Fibroblast of skin of back (primary cell): ENCODE data around the gene IFI16.

ENCODE experiments used
- DNase-seq: peaks from one replicate; pipeline ENCODE4 v3.0.0-alpha.2; 2013

Gene IFI16

GRCh38 chr1:159066108-159066507 lies 56.4 kb downstream of the IFI16 start:
- DNase-seq: no peak

GRCh38 chr1:159067699-159068621 lies 58.3 kb downstream of the IFI16 start:
- DNase-seq: no peak

GRCh38 chr1:159068886-159069285 lies 59.2 kb downstream of the IFI16 start:
- peak; percentile 48 for DNase-seq

GRCh38 chr1:159071970-159072582 lies 62.4 kb downstream of the IFI16 start:
- DNase-seq: peak; percentile 68

- DNase-seq: peak; percentile 47
Measured at GRCh38 chr1:159076438-159077119, 66.9 kb downstream of the IFI16 start, which contains the start of gene AIM2. AIM2 (minus strand) TSS chr1:159076766; CDS start chr1:159073499, 3,267 bp downstream.

GRCh38 chr1:159077120-159077961 lies 67.6 kb downstream of the IFI16 start:
- no peak for DNase-seq

- no peak for DNase-seq
Measured at GRCh38 chr1:159079525-159079924, 69.8 kb downstream of the IFI16 start.

GRCh38 chr1:159081626-159082025 lies 71.9 kb downstream of the IFI16 start:
- no peak for DNase-seq

- DNase-seq: no peak
Measured at GRCh38 chr1:159083013-159083412, 73.3 kb downstream of the IFI16 start.

- DNase-seq: no peak
Measured at GRCh38 chr1:159084152-159084551, 74.4 kb downstream of the IFI16 start.

GRCh38 chr1:159084867-159085266 lies 75.2 kb downstream of the IFI16 start:
- DNase-seq: no peak

GRCh38 chr1:159088050-159088449 lies 78.3 kb downstream of the IFI16 start:
- DNase-seq: peak; percentile 91

GRCh38 chr1:159088546-159089183 lies 79.0 kb downstream of the IFI16 start:
- DNase-seq: no peak

GRCh38 chr1:159089184-159089791 lies 79.6 kb downstream of the IFI16 start:
- DNase-seq: no peak

GRCh38 chr1:159090286-159091179 lies 80.8 kb downstream of the IFI16 start:
- DNase-seq: peak; percentile 59

GRCh38 chr1:159091180-159091560 lies 81.5 kb downstream of the IFI16 start:
- no peak for DNase-seq

GRCh38 chr1:159091607-159092031 lies 81.9 kb downstream of the IFI16 start:
- peak; percentile 58 for DNase-seq

GRCh38 chr1:159092036-159092760 lies 82.5 kb downstream of the IFI16 start:
- peak; percentile 81 for DNase-seq

GRCh38 chr1:159098596-159098995 lies 88.9 kb downstream of the IFI16 start:
- no peak for DNase-seq
